NCI-H1048 (cell line): ENCODE results near the gene ZNF445.
"Not testable (repeated sequence)": the region's sequence is repeated elsewhere in the genome, so short reads cannot be mapped to it uniquely, and the experiment has no call there.

ENCODE experiments used
- DNase-seq: peaks from one replicate; lab custom pipeline; 2025; lab: John Stamatoyannopoulos, UW

ZNF445 gene

GRCh38 chr3:44434834-44435510, 42.5 kb downstream of the ZNF445 start:
- DNase-seq: no peak

- DNase-seq: no peak
Observed at GRCh38 chr3:44430466-44430865, 47.0 kb downstream of the ZNF445 start.

GRCh38 chr3:44429459-44429858, 48.0 kb downstream of the ZNF445 start:
- DNase-seq: no peak

- no peak for DNase-seq
Observed at GRCh38 chr3:44428910-44429309, 48.6 kb downstream of the ZNF445 start.

GRCh38 chr3:44427683-44428082, 49.8 kb downstream of the ZNF445 start:
- DNase-seq: no peak

- DNase-seq: no peak
Observed at GRCh38 chr3:44424758-44425157, 52.7 kb downstream of the ZNF445 start.

- DNase-seq: no peak
Observed at GRCh38 chr3:44421280-44421679, 56.2 kb downstream of the ZNF445 start.

- no peak for DNase-seq
Observed at GRCh38 chr3:44420676-44421075, 56.8 kb downstream of the ZNF445 start.

- DNase-seq: no peak
Observed at GRCh38 chr3:44419923-44420650, 57.4 kb downstream of the ZNF445 start.

GRCh38 chr3:44419116-44419922, 58.2 kb downstream of the ZNF445 start:
- no peak for DNase-seq

- DNase-seq: no peak
Observed at GRCh38 chr3:44418549-44418948, 58.9 kb downstream of the ZNF445 start.

- not testable (repeated sequence) for DNase-seq
Observed at GRCh38 chr3:44418118-44418517, 59.4 kb downstream of the ZNF445 start.

GRCh38 chr3:44416031-44417030, 61.1 kb downstream of the ZNF445 start:
- no peak for DNase-seq

GRCh38 chr3:44415421-44415820, 62.0 kb downstream of the ZNF445 start:
- DNase-seq: no peak

GRCh38 chr3:44414517-44415090, 62.9 kb downstream of the ZNF445 start:
- no peak for DNase-seq

GRCh38 chr3:44412365-44412764, 65.1 kb downstream of the ZNF445 start:
- no peak for DNase-seq

- no peak for DNase-seq
Observed at GRCh38 chr3:44411031-44411645, 66.3 kb downstream of the ZNF445 start.

GRCh38 chr3:44409640-44410410, 67.6 kb downstream of the ZNF445 start:
- no peak for DNase-seq

- DNase-seq: no peak
Observed at GRCh38 chr3:44402548-44402947, 74.9 kb downstream of the ZNF445 start.

GRCh38 chr3:44400771-44401170, 76.7 kb downstream of the ZNF445 start:
- DNase-seq: no peak
